Karpas-422 (cell line): ENCODE results near the gene PPP1R10. TPM values are rescaled to one million over a fixed set of nuclear protein-coding genes. Genes with fewer than 3 reads are reported as not detected.
"Not testable (repeated sequence)": the region's sequence is repeated elsewhere in the genome, so short reads cannot be mapped to it uniquely, and the experiment has no call there.

Experiments used
- DNase-seq: peaks from one replicate; pipeline ENCODE4 v3.0.0-alpha.2; 2015
- H2AFZ ChIP-seq: fragments of 200-600 bp; sonication (generic); 2 replicates; pipeline ENCODE4 v1.6.1; 2014; ENCODE audit warnings: antibody characterized with exemption, low read length, mixed read lengths
- H3K27ac ChIP-seq: fragments of 200-600 bp; sonication (generic); 2 replicates; pipeline ENCODE4 v1.5.1; 2014; ENCODE audit warnings: mild to moderate bottlenecking, low read length, moderate library complexity
- H3K27me3 ChIP-seq: fragments of 200-600 bp; sonication (generic); 2 replicates; pipeline ENCODE4 v1.6.1; 2014; ENCODE audit warnings: low read length, mixed read lengths
- H3K36me3 ChIP-seq: fragments of 200-600 bp; sonication (generic); 2 replicates; pipeline ENCODE4 v1.6.1; 2014; ENCODE audit warnings: low read length, mixed read lengths; ENCODE audit not compliant: insufficient read depth
- H3K4me1 ChIP-seq: fragments of 200-600 bp; sonication (generic); 2 replicates; pipeline ENCODE4 v1.6.1; 2014; ENCODE audit warnings: mild to moderate bottlenecking, low read length, mixed read lengths
- H3K4me2 ChIP-seq: fragments of 200-600 bp; sonication (generic); 2 replicates; pipeline ENCODE4 v1.6.1; 2014; ENCODE audit warnings: low read length, low read depth, mild to moderate bottlenecking; ENCODE audit not compliant: poor library complexity, severe bottlenecking
- H3K4me3 ChIP-seq: fragments of 200-600 bp; sonication (generic); 2 replicates; pipeline ENCODE4 v1.5.1; 2014; ENCODE audit warnings: mild to moderate bottlenecking, antibody characterized with exemption, low read length, mixed read lengths
- H3K79me2 ChIP-seq: fragments of 200-600 bp; sonication (generic); 2 replicates; pipeline ENCODE4 v1.6.1; 2014; ENCODE audit warnings: mild to moderate bottlenecking, low read length, mixed read lengths
- H3K9ac ChIP-seq: fragments of 200-600 bp; sonication (generic); 2 replicates; pipeline ENCODE4 v1.6.0; 2014; ENCODE audit warnings: low read length
- H3K9me2 ChIP-seq: fragments of 200-600 bp; sonication (generic), shearing (Covaris generic); replicated peaks from 2 replicates; pipeline ENCODE4 v1.6.0; 2014; ENCODE audit warnings: mild to moderate bottlenecking, low read length, moderate library complexity; ENCODE audit not compliant: insufficient read depth
- H3K9me3 ChIP-seq: fragments of 300-700, 200-600 bp; sonication (generic); 2 replicates; pipeline ENCODE4 v1.6.1; 2014; ENCODE audit warnings: low read length, mixed read lengths
- H4K20me1 ChIP-seq: fragments of 200-600 bp; sonication (generic); 2 replicates; pipeline ENCODE4 v1.6.1; 2014; ENCODE audit warnings: mild to moderate bottlenecking, antibody characterized with exemption, low read length, low read depth; ENCODE audit not compliant: insufficient read depth
- total RNA-seq: library from RNA; depleted of rRNA; stranded (reverse); fragments of >200 nt; shearing (Covaris generic); gene quantifications from 2 replicates; pipeline ENCODE4 v1.2.3, GENCODE V29; 2014; ENCODE audit warnings: low replicate concordance

Gene PPP1R10
- total RNA-seq, 1 experiment from 2014 or later = 170 TPM

DNA sequence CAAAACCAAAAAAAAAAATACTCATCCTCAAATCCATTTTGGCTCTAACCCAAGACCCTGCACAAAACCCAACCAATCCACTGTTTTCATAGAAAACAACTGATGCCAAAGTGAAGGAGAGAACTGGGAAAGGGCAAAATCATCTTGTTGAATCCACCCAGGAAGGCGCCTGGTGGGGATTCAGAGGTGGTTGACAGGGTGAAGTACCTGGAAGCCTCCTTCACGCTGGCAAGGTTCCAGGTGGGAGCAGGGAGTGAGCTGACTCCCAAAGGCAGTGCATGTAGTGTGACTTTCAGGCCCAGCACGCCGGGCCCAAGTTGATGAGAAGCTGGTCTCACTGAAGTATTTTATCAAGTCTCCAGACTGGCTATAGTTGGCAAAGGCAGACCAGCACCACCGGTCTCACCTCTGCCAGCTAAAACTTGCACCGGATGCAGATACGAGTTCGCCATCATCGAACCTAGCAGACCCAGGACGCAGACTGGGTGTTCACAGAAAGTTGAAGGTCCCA, 16.5 kb downstream of the PPP1R10 start:
- Histone ChIP-seq H3K27ac (no peak overlapping the region), H3K27me3 (no peaks in the 10 kb centered on the region), H3K9me2 (no peaks in the 10 kb centered on the region), H3K4me1 (no peaks in the 10 kb centered on the region), H3K4me2 (no peak overlapping the region), H3K79me2 (no peaks in the 10 kb centered on the region), H2AFZ (no peak overlapping the region), H4K20me1 (peaks cover 47% of the 10 kb centered on the region), H3K4me3 (no peak overlapping the region), H3K9me3 (no peaks in the 10 kb centered on the region), H3K9ac (no peak overlapping the region), H3K36me3 (peaks cover 57% of the 10 kb centered on the region)
- DNase-seq = no peak

DNA sequence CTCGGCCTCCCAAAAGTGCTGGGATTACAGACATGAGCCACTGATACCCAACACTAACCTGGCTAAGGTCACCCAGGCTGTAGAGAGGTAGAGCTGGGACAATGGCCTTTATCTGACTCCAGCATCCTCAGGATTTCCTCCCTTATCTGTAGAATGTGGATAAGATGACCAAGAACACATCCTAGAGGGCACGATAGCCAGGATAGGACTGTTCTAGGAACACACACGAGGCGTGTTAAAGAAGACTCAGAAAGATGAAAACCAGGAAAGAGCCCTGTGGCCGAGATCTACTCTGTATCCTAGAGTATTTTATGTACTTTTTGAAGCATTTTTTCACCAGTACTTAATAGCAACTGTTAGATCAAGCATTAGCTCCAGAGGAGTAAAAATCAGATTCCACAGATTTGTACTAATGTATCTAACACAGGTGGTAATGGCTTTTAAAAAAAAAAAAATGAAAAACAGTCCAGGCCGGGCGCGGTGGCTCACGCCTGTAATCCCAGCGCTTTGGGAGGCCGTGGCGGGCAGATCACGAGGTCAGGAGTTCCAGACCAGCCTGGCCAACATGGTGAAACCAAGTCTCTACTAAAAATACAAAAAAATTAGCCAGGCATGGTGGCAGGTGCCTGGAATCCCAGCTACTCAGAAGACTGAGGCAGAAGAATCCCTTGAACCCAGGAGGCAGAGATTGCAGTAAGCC, 17.3 kb downstream of the PPP1R10 start:
- DNase-seq = no peak
- H3K4me2 ChIP-seq = no peak overlapping the region
- no peaks in the 10 kb centered on the region for H3K27me3 ChIP-seq
- peaks cover 41% of the 10 kb centered on the region for H4K20me1 ChIP-seq
- no peak overlapping the region for H3K4me3 ChIP-seq
- H3K79me2 ChIP-seq = no peaks in the 10 kb centered on the region
- no peak overlapping the region for H3K9ac ChIP-seq
- H3K36me3 ChIP-seq = peaks cover 53% of the 10 kb centered on the region
- H3K9me2 ChIP-seq = no peaks in the 10 kb centered on the region
- no peak overlapping the region for H3K27ac ChIP-seq
- H2AFZ ChIP-seq = no peak overlapping the region
- H3K9me3 ChIP-seq = no peaks in the 10 kb centered on the region
- H3K4me1 ChIP-seq = no peaks in the 10 kb centered on the region

DNA sequence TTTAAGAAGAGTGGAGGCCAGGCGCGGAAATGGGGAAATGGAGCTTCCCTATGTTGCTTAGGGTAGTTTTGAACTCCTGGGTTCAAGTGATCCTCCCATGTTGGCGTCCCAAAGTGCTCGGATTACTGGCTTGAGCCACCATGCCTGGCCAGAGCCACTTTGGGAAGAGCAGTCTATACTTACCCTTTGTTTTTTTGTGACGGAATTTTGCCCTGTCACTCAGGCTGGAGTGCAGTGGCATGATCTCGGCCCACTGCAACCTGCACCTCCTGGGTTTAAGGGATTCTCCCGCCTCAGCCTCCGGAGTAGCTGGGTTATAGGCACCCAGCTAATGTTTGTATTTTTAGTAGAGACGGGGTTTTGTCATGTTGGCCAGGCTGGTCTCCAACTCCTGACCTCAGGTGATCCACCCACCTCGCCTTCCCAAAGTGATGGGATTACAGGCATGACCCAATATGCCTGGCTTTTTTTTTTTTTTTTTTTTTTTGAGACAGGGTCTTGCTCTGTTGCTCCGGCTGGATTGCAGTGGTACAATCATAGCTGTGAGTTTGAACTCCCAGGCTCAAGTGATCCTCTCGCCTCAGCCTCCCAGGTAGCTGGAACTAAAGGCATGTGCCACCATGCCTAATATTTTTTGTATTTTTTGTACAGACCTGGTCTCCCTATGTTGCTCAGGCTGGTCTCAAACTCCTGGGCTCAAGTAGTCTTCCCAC, 18.0 kb downstream of the PPP1R10 start:
- no peak overlapping the region for H3K27ac ChIP-seq
- H2AFZ ChIP-seq = no peak overlapping the region
- peaks cover 35% of the 10 kb centered on the region for H4K20me1 ChIP-seq
- no peak overlapping the region for H3K4me3 ChIP-seq
- peaks cover 50% of the 10 kb centered on the region for H3K36me3 ChIP-seq
- H3K4me1 ChIP-seq = no peaks in the 10 kb centered on the region
- no peaks in the 10 kb centered on the region for H3K27me3 ChIP-seq
- no peaks in the 10 kb centered on the region for H3K79me2 ChIP-seq
- H3K9me2 ChIP-seq = no peaks in the 10 kb centered on the region
- H3K9me3 ChIP-seq = no peaks in the 10 kb centered on the region
- H3K9ac ChIP-seq = no peak overlapping the region
- no peak overlapping the region for H3K4me2 ChIP-seq
- peak; percentile 53 for DNase-seq

DNA sequence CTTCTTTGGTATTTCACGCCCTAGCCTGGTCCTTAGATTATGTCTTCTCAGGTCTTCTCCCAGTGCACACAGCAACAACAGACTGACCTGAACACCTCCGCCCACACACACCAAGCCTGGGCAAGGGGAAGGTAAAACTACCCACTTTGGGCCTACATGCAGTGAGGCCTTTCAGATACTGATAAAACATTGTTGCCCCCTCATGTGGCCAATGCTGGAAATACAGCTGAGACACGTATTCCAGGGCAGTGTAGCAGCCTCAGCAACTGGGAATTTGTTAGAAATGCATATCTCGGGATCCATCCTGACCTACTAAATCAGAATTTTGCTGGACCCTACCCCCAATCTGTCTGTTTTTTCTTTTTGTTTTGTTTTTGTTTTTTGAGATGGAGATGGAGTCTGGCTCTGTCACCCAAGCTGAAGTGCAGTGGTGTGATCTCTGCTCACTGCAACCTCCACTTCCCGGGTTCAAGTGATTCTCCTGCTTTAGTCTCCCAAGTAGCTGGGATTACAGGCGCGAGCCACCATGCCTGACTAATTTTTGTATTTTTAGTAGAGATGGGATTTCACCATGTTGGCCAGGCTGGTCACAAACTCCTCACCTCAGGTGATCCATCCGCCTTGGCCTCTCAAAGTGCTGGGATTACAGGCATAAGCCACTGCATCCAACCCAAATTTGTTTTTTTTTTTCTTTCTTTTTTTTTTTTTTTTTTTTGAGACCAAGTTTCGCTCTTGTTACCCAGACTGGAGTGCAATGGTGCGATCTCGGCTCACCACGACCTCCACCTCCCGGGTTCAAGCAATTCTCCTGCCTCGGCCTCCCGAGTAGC, 19.5 kb downstream of the PPP1R10 start:
- not testable (repeated sequence) for H3K9me3 ChIP-seq, H3K4me1 ChIP-seq, H3K27ac ChIP-seq, H3K9ac ChIP-seq, H3K27me3 ChIP-seq, H3K4me2 ChIP-seq, H3K9me2 ChIP-seq, H2AFZ ChIP-seq, H3K4me3 ChIP-seq, H3K79me2 ChIP-seq
- DNase-seq = peak; percentile 92
- Histone ChIP-seq H3K36me3 (peaks cover 39% of the 10 kb centered on the region), H4K20me1 (peaks cover 22% of the 10 kb centered on the region)

DNA sequence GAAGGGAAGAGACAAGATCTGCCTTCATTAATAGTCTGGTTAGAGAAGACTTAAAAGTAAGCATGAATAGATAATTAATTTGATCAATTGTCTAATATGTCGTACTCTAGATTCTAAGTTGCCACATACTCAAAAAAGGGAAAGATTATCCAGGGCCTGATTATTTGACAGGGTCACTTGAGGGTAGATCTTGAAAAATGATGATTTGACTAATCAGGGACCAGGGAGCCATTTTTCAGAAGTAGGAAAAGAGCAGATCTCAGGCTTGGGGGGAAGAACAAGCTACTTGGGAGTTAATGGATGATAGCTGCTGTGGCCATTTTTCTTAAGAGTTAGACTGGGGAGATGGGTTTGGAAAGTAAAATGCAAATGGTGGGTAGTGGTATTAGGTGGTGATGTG, 24.8 kb downstream of the PPP1R10 start:
- Histone ChIP-seq H3K4me2 (no peak overlapping the region), H3K9me3 (no peaks in the 10 kb centered on the region), H3K27me3 (no peaks in the 10 kb centered on the region), H2AFZ (no peak overlapping the region), H4K20me1 (no peaks in the 10 kb centered on the region), H3K4me1 (no peaks in the 10 kb centered on the region), H3K36me3 (peaks cover 30% of the 10 kb centered on the region), H3K9ac (no peak overlapping the region), H3K27ac (no peak overlapping the region), H3K79me2 (peaks cover 17% of the 10 kb centered on the region), H3K4me3 (no peak overlapping the region), H3K9me2 (no peaks in the 10 kb centered on the region)
- DNase-seq = no peak

DNA sequence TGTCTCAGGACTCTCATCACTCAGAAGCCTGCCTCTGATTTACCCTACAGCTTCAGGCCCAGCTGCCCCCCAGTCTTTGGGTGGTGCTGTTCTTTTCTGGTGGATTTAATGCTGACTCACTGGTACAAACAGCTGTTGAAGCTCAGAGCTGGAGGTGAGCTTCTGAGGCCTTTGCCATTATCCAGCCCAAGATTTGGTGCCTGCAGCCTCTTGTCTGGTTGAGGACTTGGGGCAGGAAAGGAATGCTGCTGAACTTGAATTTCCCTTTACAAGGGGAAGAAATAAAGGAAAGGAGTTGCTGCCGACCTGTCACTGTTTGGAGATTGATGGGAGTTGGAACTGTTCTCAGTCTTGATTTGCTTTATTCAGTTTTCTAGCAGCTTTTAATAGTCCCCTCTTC, 26.0 kb downstream of the PPP1R10 start:
- no peak for DNase-seq
- H3K9ac ChIP-seq = no peak overlapping the region
- no peak overlapping the region for H3K4me2 ChIP-seq
- no peak overlapping the region for H3K27ac ChIP-seq
- no peaks in the 10 kb centered on the region for H3K9me3 ChIP-seq
- H3K4me3 ChIP-seq = no peak overlapping the region
- peaks cover 17% of the 10 kb centered on the region for H3K79me2 ChIP-seq
- H3K36me3 ChIP-seq = peaks cover 39% of the 10 kb centered on the region
- no peaks in the 10 kb centered on the region for H3K4me1 ChIP-seq
- H3K27me3 ChIP-seq = no peaks in the 10 kb centered on the region
- no peaks in the 10 kb centered on the region for H4K20me1 ChIP-seq
- no peaks in the 10 kb centered on the region for H3K9me2 ChIP-seq
- no peak overlapping the region for H2AFZ ChIP-seq

DNA sequence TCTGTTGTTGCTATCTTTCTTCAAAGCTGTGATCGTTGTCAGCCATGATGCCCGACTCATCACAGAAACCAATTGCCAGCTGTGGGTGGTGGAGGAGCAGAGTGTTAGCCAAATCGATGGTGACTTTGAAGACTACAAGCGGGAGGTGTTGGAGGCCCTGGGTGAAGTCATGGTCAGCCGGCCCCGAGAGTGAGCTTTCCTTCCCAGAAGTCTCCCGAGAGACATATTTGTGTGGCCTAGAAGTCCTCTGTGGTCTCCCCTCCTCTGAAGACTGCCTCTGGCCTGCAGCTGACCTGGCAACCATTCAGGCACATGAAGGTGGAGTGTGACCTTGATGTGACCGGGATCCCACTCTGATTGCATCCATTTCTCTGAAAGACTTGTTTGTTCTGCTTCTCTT, 26.5 kb downstream of the PPP1R10 start:
- no peak for DNase-seq
- H3K9ac ChIP-seq = no peak overlapping the region
- H3K27me3 ChIP-seq = no peaks in the 10 kb centered on the region
- no peak overlapping the region for H3K27ac ChIP-seq
- no peaks in the 10 kb centered on the region for H3K4me1 ChIP-seq
- no peak overlapping the region for H3K4me2 ChIP-seq
- H2AFZ ChIP-seq = no peak overlapping the region
- H3K36me3 ChIP-seq = peaks cover 43% of the 10 kb centered on the region
- H3K79me2 ChIP-seq = peaks cover 17% of the 10 kb centered on the region
- no peaks in the 10 kb centered on the region for H4K20me1 ChIP-seq
- no peaks in the 10 kb centered on the region for H3K9me3 ChIP-seq
- no peak overlapping the region for H3K4me3 ChIP-seq
- H3K9me2 ChIP-seq = no peaks in the 10 kb centered on the region

DNA sequence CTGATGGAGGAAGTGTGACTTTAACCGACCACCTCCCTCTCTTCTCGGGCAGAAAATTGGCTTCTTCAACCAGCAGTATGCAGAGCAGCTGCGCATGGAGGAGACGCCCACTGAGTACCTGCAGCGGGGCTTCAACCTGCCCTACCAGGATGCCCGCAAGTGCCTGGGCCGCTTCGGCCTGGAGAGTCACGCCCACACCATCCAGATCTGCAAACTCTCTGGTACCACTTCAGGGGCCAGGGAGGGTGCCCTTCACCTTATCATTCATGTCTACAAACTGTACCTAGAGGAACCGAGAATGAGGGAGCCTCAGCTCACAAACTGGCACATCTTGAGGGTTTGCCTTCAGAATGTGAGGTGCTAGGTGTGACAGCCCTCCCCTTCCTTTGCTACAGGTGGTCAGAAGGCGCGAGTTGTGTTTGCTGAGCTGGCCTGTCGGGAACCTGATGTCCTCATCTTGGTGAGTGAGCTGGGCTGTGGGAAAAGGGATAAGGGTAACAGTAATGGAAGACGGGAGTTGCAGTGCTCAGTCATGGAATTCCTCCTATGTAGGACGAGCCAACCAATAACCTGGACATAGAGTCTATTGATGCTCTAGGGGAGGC, 27.2 kb downstream of the PPP1R10 start:
- Histone ChIP-seq H4K20me1 (no peaks in the 10 kb centered on the region), H3K79me2 (peaks cover 17% of the 10 kb centered on the region), H3K9me2 (no peaks in the 10 kb centered on the region), H3K4me3 (no peak overlapping the region), H3K4me2 (no peak overlapping the region), H3K4me1 (no peaks in the 10 kb centered on the region), H3K27ac (no peak overlapping the region), H3K27me3 (no peaks in the 10 kb centered on the region), H3K9ac (no peak overlapping the region), H3K36me3 (peaks cover 48% of the 10 kb centered on the region), H2AFZ (no peak overlapping the region), H3K9me3 (no peaks in the 10 kb centered on the region)
- no peak for DNase-seq
